A673 (cell line): ENCODE measurements around the gene TAF11L5. TPM values are rescaled to one million over a fixed set of nuclear protein-coding genes. Genes with fewer than 3 reads are reported as not detected.
"Not testable (repeated sequence)": the region's sequence is repeated elsewhere in the genome, so short reads cannot be mapped to it uniquely, and the experiment has no call there.

Source experiments
- BruUV-seq: library from RNA; stranded (reverse); fragments of 400-500 nt; replicated peaks from 2 replicates; lab custom pipeline; 2021; lab: Mats Ljungman, UMichigan
- CTCF ChIA-PET: fragments of 300-600 bp; sonication (Branson Sonifier 250); formaldehyde crosslinking; loops from one replicate; lab custom pipeline; 2022; ENCODE audit warnings: antibody characterized with exemption; lab: Charles Lee
- POLR2A ChIA-PET: fragments of 300-600 bp; sonication (Branson Sonifier 250); formaldehyde crosslinking; loops from one replicate; lab custom pipeline; 2022; ENCODE audit warnings: antibody characterized with exemption; ENCODE audit not compliant: low non-redundant PET; lab: Charles Lee
- DNase-seq: peaks from one replicate; pipeline ENCODE4 v3.0.0-alpha.2; 2015; ENCODE audit warnings: low spot score
- H3K27ac ChIP-seq: fragments of 200-600 bp; sonication (generic); 2 replicates; pipeline ENCODE4 v1.5.1; 2016; ENCODE audit warnings: mixed run types, low read depth, mild to moderate bottlenecking, mixed read lengths, antibody characterized with exemption, low read length; ENCODE audit not compliant: poor library complexity, severe bottlenecking
- H3K27me3 ChIP-seq: fragments of 200-600 bp; sonication (generic); replicated peaks from 2 replicates; pipeline ENCODE4 v1.6.1; 2017; ENCODE audit warnings: mixed run types, low read depth, mild to moderate bottlenecking, mixed read lengths, antibody characterized with exemption, low read length; ENCODE audit not compliant: insufficient read depth, poor library complexity
- H3K36me3 ChIP-seq: fragments of 200-600 bp; sonication (generic); 2 replicates; pipeline ENCODE4 v1.6.1; 2016; ENCODE audit warnings: mixed run types, mild to moderate bottlenecking, mixed read lengths, antibody characterized with exemption, low read length; ENCODE audit not compliant: insufficient read depth, poor library complexity, severe bottlenecking
- H3K4me1 ChIP-seq: fragments of 200-600 bp; sonication (generic); 2 replicates; pipeline ENCODE4 v1.6.1; 2017; ENCODE audit warnings: mixed run types, mild to moderate bottlenecking, mixed read lengths, antibody characterized with exemption, low read length; ENCODE audit not compliant: insufficient read depth, poor library complexity, severe bottlenecking
- H3K4me3 ChIP-seq: fragments of 200-600 bp; sonication (generic); 2 replicates; pipeline ENCODE4 v1.5.1; 2016; ENCODE audit warnings: low read depth, mixed run types, mild to moderate bottlenecking, mixed read lengths, low read length; ENCODE audit not compliant: poor library complexity, severe bottlenecking
- H3K9me3 ChIP-seq: fragments of 200-600 bp; sonication (generic); 2 replicates; pipeline ENCODE4 v1.6.1; 2016; ENCODE audit warnings: mixed run types, low read depth, mild to moderate bottlenecking, mixed read lengths, antibody characterized with exemption, low read length; ENCODE audit not compliant: poor library complexity, severe bottlenecking
- CTCF ChIP-seq: fragments of 300-800, 200-600 bp; sonication (generic); conservative IDR thresholded peaks from 2 replicates; pipeline ENCODE4 v1.5.1; 2017; ENCODE audit warnings: low read depth, mild to moderate bottlenecking, antibody characterized with exemption, low read length, moderate library complexity, mixed read lengths
- EZH2 ChIP-seq: fragments of 200-600 bp; sonication (generic); IDR thresholded peaks from 2 replicates; pipeline ENCODE4 v1.6.1; 2017; ENCODE audit warnings: borderline replicate concordance, low read depth, mild to moderate bottlenecking, mixed read lengths, antibody characterized with exemption, low read length; ENCODE audit not compliant: poor library complexity, severe bottlenecking
- intact Hi-C: fragments of 100-400 bp; cut with micrococcal nuclease; formaldehyde crosslinking; loops from one replicate; pipeline ENCODE4 v1.10.0; 2022; ENCODE audit not compliant: unreplicated experiment
- total RNA-seq: library from RNA; stranded (reverse); gene quantifications from 2 replicates; pipeline ENCODE4 v1.2.3, GENCODE V29; 2021

TAF11L5 gene
- total RNA-seq, 1 experiment from 2014 or later, result 1.7 TPM

GRCh38 chr5:17492770-17493169 is 32.3 kb upstream of the TAF11L5 start:
- H3K9me3 ChIP-seq, result no peaks in the 10 kb centered on the region

DNA sequence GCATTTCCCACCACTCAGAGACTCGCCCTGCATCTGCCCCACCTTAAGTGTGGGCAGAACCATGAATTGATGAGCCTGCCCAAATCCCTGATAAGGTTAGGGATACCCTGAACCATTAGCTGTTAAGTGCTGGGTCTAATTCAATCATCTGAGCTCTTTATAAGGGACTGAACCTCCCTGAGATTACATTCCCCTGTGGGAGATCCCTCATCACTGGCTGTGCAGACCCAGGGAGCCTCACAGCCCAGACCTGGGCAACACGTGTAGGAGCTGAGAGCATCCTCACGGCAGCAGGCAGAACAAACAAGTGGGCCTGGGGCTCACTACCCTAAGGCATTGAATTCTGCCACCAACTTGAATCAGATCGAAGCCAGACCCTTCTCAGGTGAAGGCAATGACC is 27.6 kb upstream of the TAF11L5 start:
- no peak for DNase-seq
- Histone ChIP-seq H3K27me3 (no peaks in the 10 kb centered on the region), H3K27ac (no peak overlapping the region), H3K4me3 (no peak overlapping the region), H3K9me3 (no peaks in the 10 kb centered on the region), H3K4me1 (no peaks in the 10 kb centered on the region), H3K36me3 (no peaks in the 10 kb centered on the region)
- TF ChIP-seq EZH2, result no peak
- intact Hi-C loops, result no loop called here
- CTCF ChIA-PET, result no interaction called here
- BruUV-seq, result no TSS peak
- POLR2A ChIA-PET, result no interaction called here

More at GRCh38 chr5:17492770-17493169, 32.3 kb upstream of the TAF11L5 start:
- H3K36me3 ChIP-seq, result no peaks in the 10 kb centered on the region
- BruUV-seq, result no TSS peak
- intact Hi-C loops, result no loop called here
- no peaks in the 10 kb centered on the region for H3K27me3 ChIP-seq
- TF ChIP-seq CTCF, result no peak
- no peak for TF ChIP-seq EZH2
- POLR2A ChIA-PET, result no interaction called here
- no peak overlapping the region for H3K27ac ChIP-seq
- CTCF ChIA-PET, result no interaction called here
- no peak for DNase-seq
- H3K4me1 ChIP-seq, result no peaks in the 10 kb centered on the region
- no peak overlapping the region for H3K4me3 ChIP-seq

DNA sequence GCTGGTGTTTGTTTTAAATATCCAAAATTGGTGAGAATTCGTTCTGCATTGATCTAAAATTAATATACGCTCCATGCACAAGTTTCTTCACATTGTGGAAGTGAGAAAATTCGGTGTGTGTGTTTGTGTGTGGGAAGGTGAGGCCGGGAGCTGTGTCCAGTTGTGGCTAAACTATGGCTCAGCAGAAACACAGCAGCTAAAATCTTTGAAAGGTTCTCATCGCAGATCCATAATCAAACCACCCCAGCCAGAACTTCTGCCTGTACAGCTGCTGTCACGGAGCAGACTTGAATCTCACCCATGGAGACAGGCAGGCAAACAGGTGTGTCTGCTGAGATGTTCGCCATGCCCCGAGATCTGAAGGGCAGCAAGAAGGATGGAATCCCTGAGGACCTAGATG is 27.1 kb upstream of the TAF11L5 start, which contains the start of gene TAF11L2:
Gene TAF11L2 (plus strand): TSS at position 301 of the 400 bp plus-strand sequence.
- CTCF ChIA-PET, intact Hi-C loops, DNase-seq, H3K4me3 ChIP-seq, POLR2A ChIA-PET, H3K27ac ChIP-seq, H3K27me3 ChIP-seq, H3K36me3 ChIP-seq, H3K9me3 ChIP-seq, H3K4me1 ChIP-seq, BruUV-seq: not testable (repeated sequence)

DNA sequence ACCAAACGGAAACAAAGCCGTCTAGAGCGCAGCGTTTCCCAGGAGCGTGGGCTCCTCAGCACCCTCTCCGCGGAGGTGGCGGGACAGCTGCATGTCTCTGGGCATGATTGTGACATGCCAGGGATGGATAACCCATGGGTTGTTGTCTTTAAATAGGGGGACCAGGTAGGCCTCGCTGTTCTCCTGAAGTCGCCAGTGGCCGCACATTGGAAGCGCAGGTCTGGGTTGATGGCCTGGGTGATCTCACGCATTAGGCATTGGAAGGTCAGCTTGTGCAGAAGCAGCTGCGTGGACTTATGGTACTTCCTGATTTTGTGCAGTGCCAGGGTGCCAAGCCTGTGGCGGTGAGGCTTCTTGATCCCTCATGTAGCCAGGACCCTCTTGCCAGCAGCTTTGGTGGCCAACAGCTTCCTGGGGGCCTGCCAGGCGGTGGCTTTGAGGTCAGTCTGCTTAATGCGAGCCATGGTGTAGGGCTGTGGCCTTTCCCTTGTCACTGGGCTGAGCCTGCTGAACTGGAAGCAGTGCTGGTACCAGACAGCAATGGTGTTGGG is 13.2 kb upstream of the TAF11L5 start:
- DNase-seq, result no peak
- no peaks in the 10 kb centered on the region for H3K36me3 ChIP-seq
- TF ChIP-seq CTCF, result no peak
- TF ChIP-seq EZH2, result no peak
- H3K9me3 ChIP-seq, result no peaks in the 10 kb centered on the region
- no peaks in the 10 kb centered on the region for H3K27me3 ChIP-seq
- no peaks in the 10 kb centered on the region for H3K4me1 ChIP-seq
- CTCF ChIA-PET, result no interaction called here
- H3K4me3 ChIP-seq, result no peak overlapping the region
- no TSS peak for BruUV-seq
- intact Hi-C loops, result no loop called here
- POLR2A ChIA-PET, result no interaction called here
- H3K27ac ChIP-seq, result no peak overlapping the region

DNA sequence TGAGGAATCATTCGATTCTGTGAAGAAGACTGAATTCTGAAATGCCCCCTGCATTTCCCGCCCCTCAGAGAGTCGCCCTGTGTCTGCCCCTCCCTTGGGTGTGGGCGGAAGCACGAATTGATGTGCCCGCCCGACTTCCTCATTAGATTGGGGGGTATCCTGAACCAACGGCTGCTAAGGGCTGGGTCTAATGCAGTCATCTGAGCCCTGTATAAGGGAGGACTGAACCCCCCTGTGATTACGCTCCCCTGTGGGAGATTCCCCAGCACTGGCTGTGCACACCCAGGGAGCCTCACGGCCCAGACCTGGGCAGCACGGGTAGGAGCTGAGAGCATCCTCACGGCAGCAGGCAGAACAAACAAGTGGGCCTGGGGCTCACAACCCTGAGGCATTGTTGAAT is 7.5 kb upstream of the TAF11L5 start:
- BruUV-seq, H3K27ac ChIP-seq, intact Hi-C loops, H3K36me3 ChIP-seq, H3K9me3 ChIP-seq, DNase-seq, H3K27me3 ChIP-seq, H3K4me3 ChIP-seq, POLR2A ChIA-PET, H3K4me1 ChIP-seq: not testable (repeated sequence)
- CTCF ChIA-PET, result interaction anchor here (0.5 kb wide), 1 partner anchor 175 kb away, joined by 9 read pairs; no protein-coding TSS in a partner anchor

DNA sequence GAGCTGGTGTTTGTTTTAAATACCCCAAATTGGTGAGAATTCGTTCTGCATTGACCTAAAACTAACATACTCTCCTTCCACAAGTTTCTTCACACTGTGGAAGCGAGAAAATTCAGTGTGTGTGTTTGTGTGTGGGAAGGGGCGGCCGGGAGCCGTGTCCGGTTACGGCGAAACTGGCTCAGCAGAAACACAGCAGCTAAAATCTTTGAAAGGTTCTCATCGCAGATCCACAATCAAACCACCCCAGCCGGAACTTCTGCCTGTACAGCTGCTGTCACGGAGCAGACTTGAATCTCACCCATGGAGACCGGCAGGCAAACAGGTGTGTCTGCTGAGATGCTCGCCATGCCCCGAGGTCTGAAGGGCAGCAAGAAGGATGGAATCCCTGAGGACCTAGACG is 7.0 kb upstream of the TAF11L5 start, which contains the start of gene TAF11L3:
Gene TAF11L3 (plus strand): TSS at position 301 of the 400 bp plus-strand sequence.
- H3K4me3 ChIP-seq, H3K36me3 ChIP-seq, intact Hi-C loops, DNase-seq, H3K9me3 ChIP-seq, H3K27me3 ChIP-seq, H3K4me1 ChIP-seq, POLR2A ChIA-PET, BruUV-seq, H3K27ac ChIP-seq, CTCF ChIA-PET: not testable (repeated sequence)
